Esophagus muscularis mucosa (tissue), 3 donors: ENCODE measurements around the gene SPOCK1.

Source experiments
- CTCF ChIP-seq, 3 experiments: fragments of 200-600 bp in 2 of 3; fragments of 450-650 bp in 1 of 3; sonication (generic) in 2 of 3; IDR thresholded peaks; one replicate each; pipeline ENCODE4 v1.5.1; 2017 to 2019; ENCODE audit warnings: antibody characterized with exemption in 3 of 3, mild to moderate bottlenecking in 2 of 3, moderate library complexity in 1 of 3
- EP300 ChIP-seq: sonication (generic); formaldehyde crosslinking; IDR thresholded peaks from one replicate; pipeline ENCODE4 v1.6.1; 2017; ENCODE audit warnings: antibody characterized with exemption

- TF ChIP-seq CTCF (IDR thresholded peaks at IDR 0.05) (no peak), EP300 (no peak)
These were observed 505.0 kb downstream of the SPOCK1 start for GRCh38 chr5:136994154-136994553.
